Urinary bladder (tissue), 4 donors: ENCODE data around the gene KLHL1. TPM values are rescaled to one million over a fixed set of nuclear protein-coding genes. Genes with fewer than 3 reads are reported as not detected.

ENCODE experiments used
- DNase-seq: peaks from one replicate; pipeline ENCODE4 v3.0.0-alpha.2; 2015; ENCODE audit errors: extremely low spot score
- H3K27ac ChIP-seq: one replicate; pipeline ENCODE4 v1.5.1; 2013; ENCODE audit warnings: low read depth, mild to moderate bottlenecking, moderate library complexity
- H3K36me3 ChIP-seq: one replicate; pipeline ENCODE4 v1.6.1; 2013; ENCODE audit warnings: mild to moderate bottlenecking, moderate library complexity; ENCODE audit not compliant: insufficient read depth
- H3K4me1 ChIP-seq: one replicate; pipeline ENCODE4 v1.6.1; 2013; ENCODE audit warnings: mild to moderate bottlenecking, moderate library complexity; ENCODE audit not compliant: insufficient read depth
- H3K4me3 ChIP-seq: one replicate; pipeline ENCODE4 v1.5.1; 2013; ENCODE audit warnings: low read depth, low read length
- WGBS: extraction: QIAGEN DNeasy Blood & Tissue Kit; methylation state at CpG from one replicate; pipeline ENCODE4 v1.1.7; 2013; 5-methylcytosine and 5-hydroxymethylcytosine counted together
- polyA plus RNA-seq: library from polyadenylated mRNA; stranded (reverse); fragments of 200-250 nt; gene quantifications from one replicate; pipeline ENCODE4 v1.2.3, GENCODE V29; 2013
- total RNA-seq: library from RNA; depleted of rRNA; stranded (reverse); fragments of >200 nt; gene quantifications from one replicate; pipeline ENCODE4 v1.2.3, GENCODE V29; 2014
- donor health status: healthy with polysubstance abuse.
- donor health status: healthy.

KLHL1 gene
- total and polyA plus RNA-seq, 2 donors: 0.26 TPM; not detected in 1

- no peak overlapping the region for H3K27ac ChIP-seq
- no peak overlapping the region for H3K4me3 ChIP-seq
These were observed 203.5 kb downstream of the KLHL1 start for GRCh38 chr13:69904784-69905183.

GRCh38 chr13:69903081-69903480 lies 205.2 kb downstream of the KLHL1 start:
- no peaks in the 10 kb centered on the region for H3K4me1 ChIP-seq
- no peaks in the 10 kb centered on the region for H3K36me3 ChIP-seq
- H3K27ac ChIP-seq: no peak overlapping the region
- WGBS: 67% methylated on average over 2 of the region's 2 CpGs
- no peak overlapping the region for H3K4me3 ChIP-seq
- no peak for DNase-seq

More at GRCh38 chr13:69904784-69905183, 203.5 kb downstream of the KLHL1 start:
- Histone ChIP-seq H3K4me1 (no peaks in the 10 kb centered on the region), H3K36me3 (no peaks in the 10 kb centered on the region)
- no peak for DNase-seq

DNA sequence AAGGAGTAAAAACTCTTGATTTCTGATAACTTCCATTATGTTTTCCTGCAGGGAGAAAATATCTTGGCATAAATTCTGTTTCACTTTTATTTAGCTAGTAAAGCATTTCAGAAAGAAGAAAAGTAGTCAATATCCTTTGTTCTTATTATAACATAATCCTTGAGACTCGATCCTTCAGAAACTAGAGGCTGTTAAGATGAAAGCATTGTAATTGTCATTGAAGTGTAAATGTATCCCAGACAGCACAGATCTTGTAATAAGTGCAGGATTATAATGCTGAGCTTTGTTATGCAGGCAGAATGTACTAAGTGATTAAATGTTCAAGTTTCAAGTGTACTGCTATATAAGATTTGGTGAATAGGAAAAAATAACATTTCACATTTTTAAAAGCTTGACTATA lies 225.8 kb downstream of the KLHL1 start:
- Histone ChIP-seq H3K4me1 (no peaks in the 10 kb centered on the region), H3K36me3 (no peaks in the 10 kb centered on the region), H3K27ac (no peak overlapping the region), H3K4me3 (no peak overlapping the region)
- WGBS: 40% methylated on average over 1 of the region's 1 CpG
- no peak for DNase-seq

DNA sequence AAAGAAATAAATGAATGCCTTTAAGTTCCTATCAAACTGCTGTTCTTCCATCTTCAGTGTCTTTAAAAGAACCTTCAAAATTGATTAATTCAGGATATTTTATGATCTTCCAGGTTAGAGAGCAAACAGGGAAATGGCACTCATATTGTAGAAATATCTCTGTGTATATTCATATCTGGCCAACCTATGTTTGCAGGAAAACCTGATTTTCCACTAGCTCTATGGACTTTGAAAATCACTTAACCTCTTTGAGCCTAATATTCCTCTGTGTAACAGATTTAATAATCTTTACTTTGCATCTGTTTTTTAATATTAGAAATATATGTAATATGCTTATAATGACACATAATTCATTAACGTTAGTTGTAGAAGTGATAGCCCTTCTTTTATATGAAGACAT lies 228.3 kb downstream of the KLHL1 start:
- Histone ChIP-seq H3K27ac (no peak overlapping the region), H3K36me3 (no peaks in the 10 kb centered on the region), H3K4me3 (no peak overlapping the region), H3K4me1 (no peaks in the 10 kb centered on the region)
- DNase-seq: no peak
- 82% methylated on average over 1 of the region's 1 CpG for WGBS

DNA sequence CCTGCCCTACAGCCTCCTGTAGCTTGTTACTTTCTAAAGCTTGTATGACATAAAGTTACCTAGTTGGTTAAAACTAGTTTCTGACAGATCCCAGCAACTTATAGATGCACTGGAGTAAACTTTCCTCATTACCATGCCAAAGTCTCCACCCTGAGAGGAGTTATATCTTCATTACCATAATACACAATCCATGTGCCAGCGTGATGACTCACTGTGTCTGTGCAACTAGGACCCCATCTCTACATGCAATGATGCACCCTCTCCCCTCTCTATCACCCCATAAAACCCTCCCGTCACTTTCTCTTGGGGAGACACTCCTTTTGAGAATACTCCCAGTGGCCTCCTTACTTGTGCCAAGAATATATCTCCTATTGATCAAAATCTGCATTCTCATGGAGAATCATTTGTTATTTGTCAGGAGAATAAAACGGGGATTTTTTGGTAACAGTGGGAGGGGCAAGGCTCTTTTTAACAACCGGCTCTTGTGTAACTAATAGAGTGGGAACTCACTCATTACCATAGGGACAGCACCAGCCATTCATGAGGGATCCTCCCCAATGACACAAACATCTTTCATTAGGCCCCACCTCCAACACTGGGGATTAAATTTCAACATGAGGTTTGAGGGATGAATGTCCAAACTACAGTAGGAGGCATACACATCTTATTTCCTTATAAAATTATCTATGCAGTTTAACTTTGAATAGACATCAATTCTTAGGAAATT lies 235.8 kb downstream of the KLHL1 start:
- H3K27ac ChIP-seq: no peak overlapping the region
- H3K36me3 ChIP-seq: no peaks in the 10 kb centered on the region
- H3K4me3 ChIP-seq: no peak overlapping the region
- WGBS: 80% methylated on average over 4 of the region's 4 CpGs
- H3K4me1 ChIP-seq: no peaks in the 10 kb centered on the region
- no peak for DNase-seq

GRCh38 chr13:69866555-69866954 lies 241.7 kb downstream of the KLHL1 start:
- DNase-seq: no peak
- no peaks in the 10 kb centered on the region for H3K4me1 ChIP-seq

DNA sequence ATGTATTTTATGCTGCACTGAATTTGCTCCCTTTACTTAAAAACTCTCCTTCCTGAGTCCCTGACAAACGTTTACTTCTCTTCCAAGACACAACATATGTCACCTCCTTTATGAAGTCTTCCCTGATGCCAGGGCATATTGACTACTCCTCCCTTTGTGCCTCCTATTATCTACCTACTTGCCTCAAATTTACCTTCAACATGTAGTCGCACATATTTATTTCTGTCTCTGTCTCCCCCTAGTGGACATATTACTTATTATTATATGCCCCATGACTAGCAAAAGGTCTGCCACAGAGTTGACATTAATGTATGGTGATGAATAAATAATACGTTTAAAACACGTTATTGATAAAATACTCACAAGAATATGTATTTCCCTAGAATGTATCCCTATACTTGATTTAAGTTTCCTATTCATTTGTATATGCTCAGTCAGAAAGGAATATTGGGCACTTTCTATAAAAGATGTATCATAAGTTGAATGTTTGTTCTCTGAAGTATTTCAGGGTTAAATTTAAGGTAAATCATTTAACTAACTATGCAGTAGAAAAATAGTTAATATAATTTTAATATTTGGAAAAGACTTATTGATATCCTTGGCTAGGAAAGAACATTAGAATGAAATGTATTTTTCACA lies 250.9 kb downstream of the KLHL1 start:
- Histone ChIP-seq H3K27ac (no peak overlapping the region), H3K4me3 (no peak overlapping the region), H3K36me3 (no peaks in the 10 kb centered on the region), H3K4me1 (no peaks in the 10 kb centered on the region)
- 4% methylated on average over 4 of the region's 4 CpGs for WGBS
- no peak for DNase-seq

More at GRCh38 chr13:69866555-69866954, 241.7 kb downstream of the KLHL1 start:
- WGBS: 80% methylated on average over 4 of the region's 4 CpGs
- Histone ChIP-seq H3K27ac (no peak overlapping the region), H3K36me3 (no peaks in the 10 kb centered on the region), H3K4me3 (no peak overlapping the region)

DNA sequence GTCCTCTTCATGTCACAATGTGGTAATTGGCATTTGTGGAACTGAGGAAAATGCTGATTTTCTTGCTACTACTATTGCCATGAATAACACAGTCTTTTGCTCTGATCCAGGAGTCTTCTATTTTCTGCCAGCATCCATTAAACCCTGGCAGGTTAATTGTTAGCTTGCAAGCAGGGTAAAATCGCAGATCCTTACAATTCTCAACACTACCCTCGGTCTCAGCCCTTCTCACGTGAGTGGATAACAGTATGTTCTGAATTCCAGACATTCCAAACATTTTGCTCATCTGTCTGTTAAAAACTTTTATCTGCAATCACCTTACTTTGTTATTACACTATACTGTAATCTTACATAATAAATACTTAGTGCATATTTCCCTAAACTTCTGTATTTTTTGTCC lies 251.9 kb downstream of the KLHL1 start:
- DNase-seq: no peak
- H3K4me1 ChIP-seq: no peaks in the 10 kb centered on the region
- no peaks in the 10 kb centered on the region for H3K36me3 ChIP-seq
- H3K27ac ChIP-seq: no peak overlapping the region
- H3K4me3 ChIP-seq: no peak overlapping the region
- 32% methylated on average over 3 of the region's 3 CpGs for WGBS

GRCh38 chr13:69828527-69828926 lies 279.7 kb downstream of the KLHL1 start:
- Histone ChIP-seq H3K4me3 (no peak overlapping the region), H3K4me1 (no peaks in the 10 kb centered on the region), H3K36me3 (no peaks in the 10 kb centered on the region), H3K27ac (no peak overlapping the region)
- WGBS: 77% methylated on average over 2 of the region's 2 CpGs
- no peak for DNase-seq

GRCh38 chr13:69820180-69820579 lies 288.1 kb downstream of the KLHL1 start:
- WGBS: 66% methylated on average over 6 of the region's 6 CpGs
- no peak overlapping the region for H3K27ac ChIP-seq
- H3K36me3 ChIP-seq: no peaks in the 10 kb centered on the region
- DNase-seq: no peak
- H3K4me1 ChIP-seq: no peaks in the 10 kb centered on the region
- H3K4me3 ChIP-seq: no peak overlapping the region

GRCh38 chr13:69817333-69817869 lies 290.9 kb downstream of the KLHL1 start:
- Histone ChIP-seq H3K4me3 (no peak overlapping the region), H3K4me1 (no peaks in the 10 kb centered on the region), H3K36me3 (no peaks in the 10 kb centered on the region), H3K27ac (no peak overlapping the region)
- no peak for DNase-seq

DNA sequence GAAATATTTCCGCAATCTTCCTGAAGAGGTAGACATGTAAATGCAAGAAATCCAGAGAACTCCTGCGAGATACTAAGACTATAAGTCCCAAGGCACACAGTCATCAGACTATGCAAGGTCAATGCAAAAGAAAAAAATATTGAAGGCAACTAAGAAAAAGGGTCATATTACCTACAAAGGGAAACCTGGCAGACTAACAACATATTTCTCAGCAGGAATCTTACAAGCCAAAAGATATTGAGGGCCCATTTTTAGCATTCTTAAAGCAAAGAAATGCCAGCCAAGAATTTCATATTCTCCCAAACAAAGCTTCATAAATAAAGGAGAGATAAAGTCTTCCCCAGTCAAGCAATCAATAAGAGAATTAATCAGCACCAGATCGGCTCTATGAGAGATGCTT lies 299.1 kb downstream of the KLHL1 start:
- DNase-seq: no peak
- Histone ChIP-seq H3K27ac (no peak overlapping the region), H3K4me1 (no peaks in the 10 kb centered on the region), H3K36me3 (no peaks in the 10 kb centered on the region), H3K4me3 (no peak overlapping the region)
- 82% methylated on average over 3 of the region's 3 CpGs for WGBS

DNA sequence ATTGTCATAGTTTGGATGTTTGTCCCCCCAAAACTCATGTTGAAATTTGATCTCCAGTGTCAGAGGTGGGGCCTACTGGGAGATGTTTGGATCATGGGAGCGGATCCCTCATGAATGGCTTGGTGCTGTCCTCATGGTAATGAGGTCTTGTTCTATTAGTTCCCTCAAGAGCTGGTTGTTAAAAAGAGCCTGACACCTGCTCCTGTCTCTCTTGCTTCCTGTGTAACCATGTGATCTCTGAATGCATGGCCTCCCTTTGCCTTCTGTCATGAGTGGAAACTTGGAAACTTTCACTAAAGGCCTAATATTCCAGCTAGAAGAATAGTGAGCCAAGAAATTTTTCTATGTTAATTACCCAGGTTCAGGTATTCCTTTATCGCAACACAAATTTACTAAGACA lies 312.0 kb downstream of the KLHL1 start:
- no peak for DNase-seq
- 94% methylated on average over 2 of the region's 2 CpGs for WGBS
- Histone ChIP-seq H3K4me1 (no peaks in the 10 kb centered on the region), H3K27ac (no peak overlapping the region), H3K36me3 (no peaks in the 10 kb centered on the region), H3K4me3 (no peak overlapping the region)

DNA sequence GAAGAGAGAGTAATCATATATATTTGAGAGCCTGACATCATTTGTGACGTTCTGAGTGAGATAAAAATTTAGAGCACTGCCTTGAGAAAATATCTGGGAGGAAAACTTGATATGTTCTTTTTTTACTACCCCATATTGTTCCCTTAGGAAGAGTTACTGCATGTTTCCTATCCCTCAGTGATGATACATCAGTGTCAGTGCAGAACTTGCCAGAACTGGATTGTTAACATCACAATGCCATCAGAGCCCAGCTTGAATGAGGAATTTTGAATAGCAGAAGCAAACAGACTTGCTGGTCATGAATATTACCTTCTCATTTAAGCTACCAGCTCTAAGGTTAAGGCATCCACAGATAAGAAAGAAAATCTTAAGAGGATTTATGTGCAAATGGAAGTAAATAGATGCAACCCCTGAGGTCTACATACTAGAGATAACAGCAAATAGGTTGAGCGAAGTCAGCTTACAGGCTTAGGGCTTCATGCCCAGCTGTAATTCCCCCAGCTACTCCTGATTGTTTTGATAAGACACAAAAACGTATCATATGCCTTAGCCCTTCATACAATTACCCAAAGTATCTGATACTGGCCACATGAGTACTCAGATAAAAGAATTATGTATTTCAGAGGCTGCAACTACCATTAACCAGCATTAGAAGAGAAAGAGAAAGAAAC lies 314.3 kb downstream of the KLHL1 start:
- Histone ChIP-seq H3K36me3 (no peaks in the 10 kb centered on the region), H3K27ac (no peak overlapping the region), H3K4me1 (no peaks in the 10 kb centered on the region), H3K4me3 (no peak overlapping the region)
- 17% methylated on average over 3 of the region's 3 CpGs for WGBS
- DNase-seq: no peak
